ENCODE results near the gene EVPLL.
A peak's percentile ranks its signal among the peaks of the same experiment; 100 is the strongest.
"Not testable (repeated sequence)": the region's sequence is repeated elsewhere in the genome, so short reads cannot be mapped to it uniquely, and the experiment has no call there.

The EVPLL gene

GRCh38 chr17:18362698-18363100 is 14.9 kb upstream of the EVPLL start:
- Histone ChIP-seq H3K27ac (ENCODE audit: low read length) (peak overlapping the region; percentile 51), H3K4me1 (ENCODE audit: control insufficient read depth in 1 of 2, insufficient read depth in 2 of 2, low read length in 2 of 2) (peaks cover 3 to 14% of the 10 kb centered on the region in 2 donors), H3K4me3 (ENCODE audit: low read depth in 1 of 2, low read length in 2 of 2) (peak overlapping the region; percentile 82 to 89)

GRCh38 chr17:18363101-18364049 is 14.2 kb upstream of the EVPLL start, which contains the start of gene SHMT1:
TSS of gene SHMT1 (minus strand) at chr17:18363550. CDS start at chr17:18355981, 7,569 bp downstream.
- H3K27ac ChIP-seq (ENCODE audit: low read length) = peak within 1 kb of the TSS; percentile 51
- peaks cover 3 to 14% of the 10 kb centered on the region in 2 donors for H3K4me1 ChIP-seq (ENCODE audit: control insufficient read depth in 1 of 2, insufficient read depth in 2 of 2, low read length in 2 of 2)
- H3K27me3 ChIP-seq (ENCODE audit: low read depth, low read length) = no peaks in the 10 kb centered on the region
- peak within 1 kb of the TSS; percentile 82 to 89 for H3K4me3 ChIP-seq (ENCODE audit: low read depth in 1 of 2, low read length in 2 of 2)
- H3K9me3 ChIP-seq (ENCODE audit: control insufficient read depth in 1 of 2, low read length in 2 of 2) = no peaks in the 10 kb centered on the region
- H3K36me3 ChIP-seq (ENCODE audit: control insufficient read depth in 1 of 2, insufficient read depth in 2 of 2, low read length in 2 of 2) = no peaks in the 10 kb centered on the region

More at GRCh38 chr17:18362698-18363100, 14.9 kb upstream of the EVPLL start:
- H3K27me3 ChIP-seq (ENCODE audit: low read depth, low read length) = no peaks in the 10 kb centered on the region
- no peaks in the 10 kb centered on the region for H3K36me3 ChIP-seq (ENCODE audit: control insufficient read depth in 1 of 2, insufficient read depth in 2 of 2, low read length in 2 of 2)
- H3K9me3 ChIP-seq (ENCODE audit: control insufficient read depth in 1 of 2, low read length in 2 of 2) = no peaks in the 10 kb centered on the region

- no peak overlapping the region for H3K27ac ChIP-seq (ENCODE audit: low read length)
- H3K4me3 ChIP-seq (ENCODE audit: low read depth in 1 of 2, low read length in 2 of 2) = no peak overlapping the region
- H3K27me3 ChIP-seq (ENCODE audit: low read depth, low read length) = no peaks in the 10 kb centered on the region
- H3K36me3 ChIP-seq (ENCODE audit: control insufficient read depth in 1 of 2, insufficient read depth in 2 of 2, low read length in 2 of 2) = no peaks in the 10 kb centered on the region
- H3K9me3 ChIP-seq (ENCODE audit: control insufficient read depth in 1 of 2, low read length in 2 of 2) = no peaks in the 10 kb centered on the region
- H3K4me1 ChIP-seq (ENCODE audit: control insufficient read depth in 1 of 2, insufficient read depth in 2 of 2, low read length in 2 of 2) = peaks cover 3 to 14% of the 10 kb centered on the region in 2 donors
Observed at GRCh38 chr17:18364166-18364565, 13.4 kb upstream of the EVPLL start.

GRCh38 chr17:18368946-18369345 is 8.6 kb upstream of the EVPLL start:
- H3K36me3 ChIP-seq (ENCODE audit: control insufficient read depth in 1 of 2, insufficient read depth in 2 of 2, low read length in 2 of 2) = no peaks in the 10 kb centered on the region
- H3K4me1 ChIP-seq (ENCODE audit: control insufficient read depth in 1 of 2, insufficient read depth in 2 of 2, low read length in 2 of 2) = no peaks in the 10 kb centered on the region
- no peak overlapping the region for H3K27ac ChIP-seq (ENCODE audit: low read length)
- H3K4me3 ChIP-seq (ENCODE audit: low read depth in 1 of 2, low read length in 2 of 2) = no peak overlapping the region
- H3K9me3 ChIP-seq (ENCODE audit: control insufficient read depth in 1 of 2, low read length in 2 of 2) = no peaks in the 10 kb centered on the region
- no peaks in the 10 kb centered on the region for H3K27me3 ChIP-seq (ENCODE audit: low read depth, low read length)

- H3K27me3 ChIP-seq (ENCODE audit: low read depth, low read length) = no peaks in the 10 kb centered on the region
- H3K4me1 ChIP-seq (ENCODE audit: control insufficient read depth in 1 of 2, insufficient read depth in 2 of 2, low read length in 2 of 2) = no peaks in the 10 kb centered on the region
- H3K36me3 ChIP-seq (ENCODE audit: control insufficient read depth in 1 of 2, insufficient read depth in 2 of 2, low read length in 2 of 2) = no peaks in the 10 kb centered on the region
- peaks cover 0 to 6% of the 10 kb centered on the region in 2 donors for H3K9me3 ChIP-seq (ENCODE audit: control insufficient read depth in 1 of 2, low read length in 2 of 2)
- no peak overlapping the region for H3K27ac ChIP-seq (ENCODE audit: low read length)
- H3K4me3 ChIP-seq (ENCODE audit: low read depth in 1 of 2, low read length in 2 of 2) = no peak overlapping the region
Observed at GRCh38 chr17:18370761-18371160, 6.8 kb upstream of the EVPLL start.

- H3K9me3 ChIP-seq (ENCODE audit: control insufficient read depth in 1 of 2, low read length in 2 of 2) = peaks cover 0 to 6% of the 10 kb centered on the region in 2 donors
- no peaks in the 10 kb centered on the region for H3K4me1 ChIP-seq (ENCODE audit: control insufficient read depth in 1 of 2, insufficient read depth in 2 of 2, low read length in 2 of 2)
- no peak overlapping the region for H3K27ac ChIP-seq (ENCODE audit: low read length)
- H3K4me3 ChIP-seq (ENCODE audit: low read depth in 1 of 2, low read length in 2 of 2) = no peak overlapping the region
- no peaks in the 10 kb centered on the region for H3K36me3 ChIP-seq (ENCODE audit: control insufficient read depth in 1 of 2, insufficient read depth in 2 of 2, low read length in 2 of 2)
- no peaks in the 10 kb centered on the region for H3K27me3 ChIP-seq (ENCODE audit: low read depth, low read length)
Observed at GRCh38 chr17:18371455-18371854, 6.1 kb upstream of the EVPLL start.

- not testable (repeated sequence) for H3K4me1 ChIP-seq (ENCODE audit: control insufficient read depth in 1 of 2, insufficient read depth in 2 of 2, low read length in 2 of 2); H3K27ac ChIP-seq (ENCODE audit: low read length); H3K36me3 ChIP-seq (ENCODE audit: control insufficient read depth in 1 of 2, insufficient read depth in 2 of 2, low read length in 2 of 2); H3K27me3 ChIP-seq (ENCODE audit: low read depth, low read length); H3K4me3 ChIP-seq (ENCODE audit: low read depth in 1 of 2, low read length in 2 of 2); H3K9me3 ChIP-seq (ENCODE audit: control insufficient read depth in 1 of 2, low read length in 2 of 2)
Observed at GRCh38 chr17:18373181-18373580, 4.4 kb upstream of the EVPLL start.

- Histone ChIP-seq H3K9me3 (ENCODE audit: control insufficient read depth in 1 of 2, low read length in 2 of 2) (peaks cover 0 to 6% of the 10 kb centered on the region in 2 donors), H3K27me3 (ENCODE audit: low read depth, low read length) (no peaks in the 10 kb centered on the region), H3K27ac (ENCODE audit: low read length) (no peak overlapping the region)
Observed at GRCh38 chr17:18374216-18374615, 3.4 kb upstream of the EVPLL start.

GRCh38 chr17:18378205-18378505 is 577 bp downstream of the EVPLL start:
- no peaks in the 10 kb centered on the region for H3K36me3 ChIP-seq (ENCODE audit: control insufficient read depth in 1 of 2, insufficient read depth in 2 of 2, low read length in 2 of 2)
- no peak overlapping the region for H3K27ac ChIP-seq (ENCODE audit: low read length)
- H3K27me3 ChIP-seq (ENCODE audit: low read depth, low read length) = peaks cover 4% of the 10 kb centered on the region
- no peak overlapping the region for H3K4me3 ChIP-seq (ENCODE audit: low read depth in 1 of 2, low read length in 2 of 2)
- H3K4me1 ChIP-seq (ENCODE audit: control insufficient read depth in 1 of 2, insufficient read depth in 2 of 2, low read length in 2 of 2) = peaks cover 0 to 4% of the 10 kb centered on the region in 2 donors
- H3K9me3 ChIP-seq (ENCODE audit: control insufficient read depth in 1 of 2, low read length in 2 of 2) = peaks cover 0 to 6% of the 10 kb centered on the region in 2 donors

More at GRCh38 chr17:18374216-18374615, 3.4 kb upstream of the EVPLL start:
- Histone ChIP-seq H3K4me1 (ENCODE audit: control insufficient read depth in 1 of 2, insufficient read depth in 2 of 2, low read length in 2 of 2) (no peaks in the 10 kb centered on the region), H3K4me3 (ENCODE audit: low read depth in 1 of 2, low read length in 2 of 2) (no peak overlapping the region), H3K36me3 (ENCODE audit: control insufficient read depth in 1 of 2, insufficient read depth in 2 of 2, low read length in 2 of 2) (no peaks in the 10 kb centered on the region)

- not testable (repeated sequence) for H3K9me3 ChIP-seq (ENCODE audit: control insufficient read depth in 1 of 2, low read length in 2 of 2); H3K27me3 ChIP-seq (ENCODE audit: low read depth, low read length); H3K27ac ChIP-seq (ENCODE audit: low read length); H3K4me3 ChIP-seq (ENCODE audit: low read depth in 1 of 2, low read length in 2 of 2); H3K4me1 ChIP-seq (ENCODE audit: control insufficient read depth in 1 of 2, insufficient read depth in 2 of 2, low read length in 2 of 2); H3K36me3 ChIP-seq (ENCODE audit: control insufficient read depth in 1 of 2, insufficient read depth in 2 of 2, low read length in 2 of 2)
Observed at GRCh38 chr17:18378614-18379013, 1.0 kb downstream of the EVPLL start.

GRCh38 chr17:18379246-18380146 is 1.9 kb downstream of the EVPLL start:
- H3K36me3 ChIP-seq (ENCODE audit: control insufficient read depth in 1 of 2, insufficient read depth in 2 of 2, low read length in 2 of 2) = no peaks in the 10 kb centered on the region
- peaks cover 0 to 6% of the 10 kb centered on the region in 2 donors for H3K9me3 ChIP-seq (ENCODE audit: control insufficient read depth in 1 of 2, low read length in 2 of 2)
- H3K4me1 ChIP-seq (ENCODE audit: control insufficient read depth in 1 of 2, insufficient read depth in 2 of 2, low read length in 2 of 2) = peaks cover 0 to 4% of the 10 kb centered on the region in 2 donors
- H3K4me3 ChIP-seq (ENCODE audit: low read depth in 1 of 2, low read length in 2 of 2) = no peak overlapping the region
- peaks cover 4% of the 10 kb centered on the region for H3K27me3 ChIP-seq (ENCODE audit: low read depth, low read length)
- H3K27ac ChIP-seq (ENCODE audit: low read length) = no peak overlapping the region

Measured in muscle layer of duodenum (tissue), 2 donors.